Vagina (tissue), 2 donors: ENCODE data around the gene CAMK2N2. TPM values are rescaled to one million over a fixed set of nuclear protein-coding genes. Genes with fewer than 3 reads are reported as not detected.

Experiments
- DNase-seq, 2 donors: peaks; one replicate each; pipeline ENCODE4 v3.0.0-alpha.2; 2017; ENCODE audit errors: extremely low spot score in 2 of 2
- H3K27ac ChIP-seq: fragments of 200-600 bp; sonication (generic); one replicate; pipeline ENCODE4 v1.5.1; 2019
- H3K27me3 ChIP-seq: fragments of 200-600 bp; sonication (generic); one replicate; pipeline ENCODE4 v1.5.1; 2019
- H3K36me3 ChIP-seq, 2 donors: fragments of 200-600 bp; sonication (generic); one replicate each; pipeline ENCODE4 v1.5.1; 2017 to 2019
- H3K4me1 ChIP-seq: fragments of 200-600 bp; sonication (generic); one replicate; pipeline ENCODE4 v1.5.1; 2019
- H3K4me3 ChIP-seq, 2 donors: fragments of 200-600 bp; sonication (generic); 1 replicate in 1 of 2; 2 replicates in 1 of 2; pipeline ENCODE4 v1.5.1; 2016 to 2019
- H3K9me3 ChIP-seq: fragments of 200-600 bp; sonication (generic); one replicate; pipeline ENCODE4 v1.5.1; 2019
- CTCF ChIP-seq, 3 experiments: fragments of 450-650 bp in 2 of 3; fragments of 200-600 bp in 1 of 3; sonication (generic) in 1 of 3; IDR thresholded peaks; one replicate each; pipeline ENCODE4 v1.5.1; 2017 to 2019; ENCODE audit warnings: antibody characterized with exemption in 3 of 3, mild to moderate bottlenecking in 2 of 3, moderate library complexity in 2 of 3
- POLR2A ChIP-seq, 2 donors: fragments of 450-650 bp; IDR thresholded peaks; one replicate each; pipeline ENCODE4 v1.6.1; 2017; ENCODE audit warnings: antibody characterized with exemption in 2 of 2, mild to moderate bottlenecking in 2 of 2, moderate library complexity in 2 of 2
- POLR2AphosphoS5 ChIP-seq, 2 donors: sonication (generic); formaldehyde crosslinking; IDR thresholded peaks; one replicate each; pipeline ENCODE4 v1.9.0; 2017; ENCODE audit warnings: antibody characterized with exemption in 2 of 2, mild to moderate bottlenecking in 2 of 2, low read depth in 1 of 2; ENCODE audit not compliant: insufficient read depth in 1 of 2
- intact Hi-C: fragments of 100-400 bp; cut with DNase I; formaldehyde crosslinking; loops from one replicate; pipeline ENCODE4 v1.15.1; 2023
- total RNA-seq: library from RNA; depleted of rRNA; stranded (reverse); fragments of >200 nt; gene quantifications from one replicate; pipeline ENCODE4 v1.2.3, GENCODE V29; 2016

The CAMK2N2 gene
- total RNA-seq, 1 donor from 2014 or later = not detected

- H3K27me3 ChIP-seq = peaks cover 23% of the 10 kb centered on the region
- no peak overlapping the region for H3K4me3 ChIP-seq
- DNase-seq = no peak
- intact Hi-C loops = no loop called here
- H3K9me3 ChIP-seq = no peaks in the 10 kb centered on the region
- H3K27ac ChIP-seq = no peak overlapping the region
- H3K4me1 ChIP-seq = peaks cover 19% of the 10 kb centered on the region
- no peaks in the 10 kb centered on the region for H3K36me3 ChIP-seq
- no peak for TF ChIP-seq POLR2A (IDR thresholded peaks at IDR 0.05)
- peak; percentile 20 to 40 (median 23) for TF ChIP-seq CTCF (IDR thresholded peaks at IDR 0.05)
- no peak for TF ChIP-seq POLR2AphosphoS5 (IDR thresholded peaks at IDR 0.05; ENCODE audit: insufficient read depth in 1 of 2, low read depth in 1 of 2)
These were observed 33.8 kb downstream of the CAMK2N2 start for GRCh38 chr3:184227481-184227935.

GRCh38 chr3:184223946-184224345 lies 37.4 kb downstream of the CAMK2N2 start:
- no peak for TF ChIP-seq CTCF (IDR thresholded peaks at IDR 0.05)
- no peak for TF ChIP-seq POLR2AphosphoS5 (IDR thresholded peaks at IDR 0.05; ENCODE audit: insufficient read depth in 1 of 2, low read depth in 1 of 2)
- no peak for TF ChIP-seq POLR2A (IDR thresholded peaks at IDR 0.05)
- intact Hi-C loops = no loop called here
- H3K9me3 ChIP-seq = no peaks in the 10 kb centered on the region
- H3K4me3 ChIP-seq = no peak overlapping the region
- DNase-seq = no peak
- H3K4me1 ChIP-seq = peaks cover 4% of the 10 kb centered on the region
- H3K27ac ChIP-seq = no peak overlapping the region
- H3K36me3 ChIP-seq = no peaks in the 10 kb centered on the region
- peaks cover under 1% of the 10 kb centered on the region for H3K27me3 ChIP-seq

GRCh38 chr3:184222521-184222920 lies 38.8 kb downstream of the CAMK2N2 start:
- no peak overlapping the region for H3K4me3 ChIP-seq
- intact Hi-C loops = no loop called here
- H3K36me3 ChIP-seq = no peaks in the 10 kb centered on the region
- TF ChIP-seq POLR2A (IDR thresholded peaks at IDR 0.05) (no peak), CTCF (IDR thresholded peaks at IDR 0.05) (no peak), POLR2AphosphoS5 (IDR thresholded peaks at IDR 0.05; ENCODE audit: insufficient read depth in 1 of 2, low read depth in 1 of 2) (no peak)
- no peaks in the 10 kb centered on the region for H3K4me1 ChIP-seq
- H3K27me3 ChIP-seq = no peaks in the 10 kb centered on the region
- no peaks in the 10 kb centered on the region for H3K9me3 ChIP-seq
- DNase-seq = no peak
- no peak overlapping the region for H3K27ac ChIP-seq

GRCh38 chr3:184218814-184219213 lies 42.5 kb downstream of the CAMK2N2 start:
- intact Hi-C loops = no loop called here

More at GRCh38 chr3:184218814-184219213, 42.5 kb downstream of the CAMK2N2 start:
- TF ChIP-seq POLR2AphosphoS5 (IDR thresholded peaks at IDR 0.05; ENCODE audit: insufficient read depth in 1 of 2, low read depth in 1 of 2) = no peak
- TF ChIP-seq CTCF (IDR thresholded peaks at IDR 0.05) = no peak
- TF ChIP-seq POLR2A (IDR thresholded peaks at IDR 0.05) = no peak
- H3K9me3 ChIP-seq = no peaks in the 10 kb centered on the region
- H3K4me1 ChIP-seq = no peaks in the 10 kb centered on the region
- no peak overlapping the region for H3K27ac ChIP-seq
- H3K4me3 ChIP-seq = no peak overlapping the region
- H3K27me3 ChIP-seq = no peaks in the 10 kb centered on the region
- DNase-seq = no peak
- H3K36me3 ChIP-seq = no peaks in the 10 kb centered on the region
